IMR-90 (cell line): ENCODE results near the gene CCNI2. TPM values are rescaled to one million over a fixed set of nuclear protein-coding genes. Genes with fewer than 3 reads are reported as not detected.

Experiments
- ATAC-seq: fragments of 200-7000 bp; cut with Tn5 transposase; 2 replicates; pipeline ENCODE4 v1.9.1; 2020; ENCODE audit warnings: low read depth, mild to moderate bottlenecking, moderate library complexity
- BruUV-seq: library from RNA; stranded (reverse); fragments of 400-500 nt; replicated peaks from 2 replicates; lab custom pipeline; 2021; lab: Mats Ljungman, UMichigan
- CTCF ChIA-PET: fragments of 300-600 bp; formaldehyde crosslinking; extraction: SDS; loops from one replicate; lab custom pipeline; 2021; ENCODE audit warnings: antibody characterized with exemption; lab: Yijun Ruan, JAX
- POLR2A ChIA-PET: fragments of 300-600 bp; sonication (Branson Sonifier 250); formaldehyde crosslinking; loops from one replicate; lab custom pipeline; 2022; ENCODE audit warnings: antibody characterized with exemption; ENCODE audit not compliant: unreplicated experiment; lab: Charles Lee
- DNase-seq: peaks from one replicate; pipeline ENCODE4 v3.0.0; 2013
- H2AFZ ChIP-seq: replicated peaks from 2 replicates; pipeline ENCODE3; 2013; ENCODE audit warnings: low read length, mild to moderate bottlenecking; ENCODE audit not compliant: poor library complexity
- H2AK5ac ChIP-seq: 2 replicates; pipeline ENCODE4 v1.6.1; 2013; ENCODE audit warnings: low read depth, low read length, inconsistent platforms
- H2AK9ac ChIP-seq: replicated peaks from 2 replicates; pipeline ENCODE3; 2013; ENCODE audit warnings: mild to moderate bottlenecking, low read depth, low read length, moderate library complexity; ENCODE audit not compliant: poor library complexity
- H2BK120ac ChIP-seq: 2 replicates; pipeline ENCODE4 v1.6.1; 2013; ENCODE audit warnings: low read depth, low read length, inconsistent platforms
- H2BK15ac ChIP-seq: 3 replicates; pipeline ENCODE4 v1.6.1; 2013; ENCODE audit warnings: low read depth, low read length, inconsistent platforms
- H2BK20ac ChIP-seq: 2 replicates; pipeline ENCODE4 v1.6.1; 2013; ENCODE audit warnings: low read depth, mild to moderate bottlenecking, inconsistent platforms, low read length, moderate library complexity
- H2BK5ac ChIP-seq: 2 replicates; pipeline ENCODE4 v1.6.1; 2013; ENCODE audit warnings: mild to moderate bottlenecking, low read depth, low read length, inconsistent platforms; ENCODE audit not compliant: poor library complexity, severe bottlenecking
- H3K14ac ChIP-seq: replicated peaks from 2 replicates; pipeline ENCODE4 v1.6.1; 2013; ENCODE audit warnings: low read depth, low read length, inconsistent platforms
- H3K18ac ChIP-seq: 2 replicates; pipeline ENCODE4 v1.6.1; 2013; ENCODE audit warnings: low read depth, low read length, control low read depth
- H3K23ac ChIP-seq: 2 replicates; pipeline ENCODE4 v1.6.1; 2013; ENCODE audit warnings: low read depth, low read length, inconsistent platforms
- H3K27ac ChIP-seq: 2 replicates; pipeline ENCODE4 v1.5.1; 2013; ENCODE audit warnings: mild to moderate bottlenecking, control low read depth, low read length; ENCODE audit not compliant: insufficient read depth
- H3K27me3 ChIP-seq: 2 replicates; pipeline ENCODE4 v1.6.1; 2013; ENCODE audit warnings: low read length; ENCODE audit not compliant: control insufficient read depth, insufficient read depth
- H3K36me3 ChIP-seq: 2 replicates; pipeline ENCODE4 v1.6.1; 2013; ENCODE audit warnings: low read length, mixed read lengths; ENCODE audit not compliant: control insufficient read depth, insufficient read depth
- H3K4ac ChIP-seq: 2 replicates; pipeline ENCODE4 v1.6.1; 2013; ENCODE audit warnings: low read depth, low read length, inconsistent platforms
- H3K4me1 ChIP-seq: 2 replicates; pipeline ENCODE4 v1.6.1; 2013; ENCODE audit warnings: low read length, mixed read lengths; ENCODE audit not compliant: control insufficient read depth, insufficient read depth
- H3K4me2 ChIP-seq: 2 replicates; pipeline ENCODE4 v1.6.1; 2013; ENCODE audit warnings: low read depth, mild to moderate bottlenecking, control low read depth, low read length, moderate library complexity
- H3K4me3 ChIP-seq: 2 replicates; pipeline ENCODE4 v1.5.1; 2013; ENCODE audit warnings: low read depth, mild to moderate bottlenecking, control low read depth, low read length, moderate library complexity; ENCODE audit not compliant: insufficient read depth
- H3K56ac ChIP-seq: 2 replicates; pipeline ENCODE4 v1.6.1; 2013; ENCODE audit warnings: low read length, inconsistent platforms; ENCODE audit not compliant: insufficient read depth; ENCODE audit errors: extremely low read depth
- H3K79me1 ChIP-seq, 2 experiments: 2 replicates each; pipeline ENCODE4 v1.6.1; 2013; ENCODE audit warnings: low read length in 2 of 2, inconsistent platforms in 1 of 2, low read depth in 1 of 2
- H3K9ac ChIP-seq: 2 replicates; pipeline ENCODE4 v1.6.1; 2013; ENCODE audit warnings: low read depth, low read length, control low read depth
- H3K9me1 ChIP-seq: 2 replicates; pipeline ENCODE4 v1.6.1; 2013; ENCODE audit warnings: low read length, inconsistent platforms; ENCODE audit not compliant: insufficient read depth
- H3K9me3 ChIP-seq: 2 replicates; pipeline ENCODE4 v1.6.1; 2013; ENCODE audit warnings: low read length; ENCODE audit not compliant: control insufficient read depth, insufficient read depth
- H4K20me1 ChIP-seq: 2 replicates; pipeline ENCODE4 v1.6.1; 2013; ENCODE audit warnings: low read length, inconsistent platforms; ENCODE audit not compliant: insufficient read depth
- H4K5ac ChIP-seq: 2 replicates; pipeline ENCODE4 v1.6.1; 2013; ENCODE audit warnings: mild to moderate bottlenecking, low read depth, low read length, control low read depth
- H4K8ac ChIP-seq, 2 experiments: 2 replicates each; pipeline ENCODE4 v1.6.1; 2013; ENCODE audit warnings: low read depth in 2 of 2, low read length in 2 of 2, control low read depth in 1 of 2, inconsistent platforms in 1 of 2
- H4K91ac ChIP-seq: 2 replicates; pipeline ENCODE4 v1.6.1; 2013; ENCODE audit warnings: low read depth, low read length, inconsistent platforms; ENCODE audit not compliant: insufficient read depth
- CEBPB ChIP-seq: IDR thresholded peaks from 2 replicates; pipeline ENCODE4 v1.6.1; 2012; ENCODE audit warnings: low read depth, low read length, improper control_type of control experiment
- MAFK ChIP-seq: IDR thresholded peaks from 2 replicates; pipeline ENCODE4 v1.6.1; 2012; ENCODE audit warnings: low read depth, low read length, improper control_type of control experiment
- MAZ ChIP-seq: IDR thresholded peaks from 2 replicates; pipeline ENCODE4 v1.6.1; 2012; ENCODE audit warnings: low read depth, mild to moderate bottlenecking, low read length, improper control_type of control experiment, moderate library complexity, borderline replicate concordance
- NFE2L2 ChIP-seq: fragments of 150-350 bp; IDR thresholded peaks from 2 replicates; pipeline ENCODE4 v1.6.1; 2016; ENCODE audit warnings: low read depth, mild to moderate bottlenecking, low read length
- POLR2A ChIP-seq: IDR thresholded peaks from 2 replicates; pipeline ENCODE4 v1.6.1; 2012; ENCODE audit warnings: mild to moderate bottlenecking, low read depth, low read length
- RFX5 ChIP-seq: IDR thresholded peaks from 2 replicates; pipeline ENCODE4 v1.8.0; 2012; ENCODE audit warnings: low read depth, mild to moderate bottlenecking, low read length, moderate library complexity
- SMC3 ChIP-seq: fragments of 150-350 bp; IDR thresholded peaks from 2 replicates; pipeline ENCODE4 v1.6.1; 2016; ENCODE audit warnings: low read depth, mild to moderate bottlenecking, antibody characterized with exemption, low read length, moderate library complexity
- USF2 ChIP-seq: fragments of 150-350 bp; IDR thresholded peaks from 2 replicates; pipeline ENCODE4 v1.6.1; 2017; ENCODE audit warnings: mild to moderate bottlenecking, antibody characterized with exemption, low read length, low read depth
- WGBS, 2 experiments: methylation state at CpG; one replicate each; pipeline versions ENCODE4 v1.1.5 to v1.1.7; 2013; ENCODE audit warnings: missing lambda C conversion rate in 2 of 2; ENCODE audit not compliant: insufficient read length in 1 of 2; ENCODE audit errors: extremely low coverage in 2 of 2; 5-methylcytosine and 5-hydroxymethylcytosine counted together
- dilution Hi-C: fragments of 300-500 bp; cut with HindIII; formaldehyde crosslinking; loops from one replicate; pipeline ENCODE4 v1.14.3; 2018; ENCODE audit warnings: low sequenced_read_pairs; ENCODE audit not compliant: unreplicated experiment
- in situ Hi-C: fragments of 300-500 bp; cut with MboI; formaldehyde crosslinking; loops from 3 replicates; pipeline ENCODE4 v1.14.3; 2019; ENCODE audit warnings: low sequenced_read_pairs, inconsistent platforms, mixed read lengths
- intact Hi-C: fragments of 100-400 bp; cut with micrococcal nuclease; formaldehyde crosslinking; loops from 2 replicates; pipeline ENCODE4 v1.10.0; 2022
- polyA plus RNA-seq, 3 experiments: library from polyadenylated mRNA; depleted of rRNA; stranded (reverse); fragments of >200 nt; gene quantifications; 2 replicates each; pipeline ENCODE4 v1.2.3, GENCODE V29; 2012; ENCODE audit warnings: low replicate concordance in 1 of 3
- total RNA-seq: library from RNA; depleted of rRNA; stranded (reverse); fragments of >200 nt; gene quantifications from 2 replicates; pipeline ENCODE4 v1.2.3, GENCODE V29; 2012
- TF ChIP-seq, protein P1 (sequence below): fragments of 150-350 bp; IDR thresholded peaks from 2 replicates; pipeline ENCODE4 v1.6.1; 2016; ENCODE audit warnings: low read depth, mild to moderate bottlenecking, low read length, moderate library complexity, borderline replicate concordance

The CCNI2 gene
- total and polyA plus RNA-seq, 2 of the 4 experiments (the other 2 are of a cell fraction), result not detected

DNA sequence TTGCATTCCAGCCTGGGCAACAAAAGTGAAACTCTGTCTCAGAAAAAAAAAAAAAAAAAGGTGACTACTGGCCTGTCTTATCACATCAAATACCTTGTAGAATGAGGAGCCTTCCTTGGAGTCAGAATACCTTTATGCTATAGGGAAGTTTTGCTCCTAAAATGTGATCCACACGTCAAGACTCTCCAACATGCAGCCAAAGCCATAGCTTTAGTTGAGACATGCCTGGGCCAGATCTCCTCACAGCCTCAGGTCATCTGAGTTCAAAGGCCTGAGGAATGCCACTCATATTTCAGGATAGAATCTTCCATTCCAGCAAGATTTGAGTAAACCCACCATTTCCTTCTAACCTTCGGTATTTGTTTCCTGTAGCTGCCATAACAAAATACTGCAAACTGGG, 52.2 kb downstream of the CCNI2 start:
- H4K91ac ChIP-seq, result no peak overlapping the region
- no peak for ATAC-seq
- in situ Hi-C loops, result no loop called here
- BruUV-seq, result no TSS peak
- CTCF ChIA-PET, result interaction anchor here (0.6 kb wide), 1 partner anchor 18 kb away, joined by 3 read pairs; no protein-coding TSS in a partner anchor
- dilution Hi-C loops, result no loop called here
- H3K27ac ChIP-seq, result no peak overlapping the region
- H3K9me1 ChIP-seq, result no peaks in the 10 kb centered on the region; the same call in 1 of the 2 replicates
- no peak overlapping the region for H4K8ac ChIP-seq
- H4K20me1 ChIP-seq, result no peaks in the 10 kb centered on the region
- 0 out of 2 replicates have a peak, but pooled peaks cover 2% of the 10 kb centered on the region for H3K4me1 ChIP-seq
- no peak overlapping the region for H3K18ac ChIP-seq
- no peak overlapping the region for H3K23ac ChIP-seq
- H4K5ac ChIP-seq, result no peak overlapping the region
- H3K56ac ChIP-seq, result no peak overlapping the region
- intact Hi-C loops, result no loop called here
- peaks cover 17% of the 10 kb centered on the region for H3K27me3 ChIP-seq
- H2AFZ ChIP-seq, result no peak overlapping the region
- no peak overlapping the region for H2BK15ac ChIP-seq
- TF ChIP-seq RFX5 (no peak), USF2 (no peak), SMC3 (no peak), POLR2A (no peak), MAFK (no peak), NFE2L2 (no peak), CEBPB (no peak), MAZ (no peak)
- TF ChIP-seq, protein P1, sequence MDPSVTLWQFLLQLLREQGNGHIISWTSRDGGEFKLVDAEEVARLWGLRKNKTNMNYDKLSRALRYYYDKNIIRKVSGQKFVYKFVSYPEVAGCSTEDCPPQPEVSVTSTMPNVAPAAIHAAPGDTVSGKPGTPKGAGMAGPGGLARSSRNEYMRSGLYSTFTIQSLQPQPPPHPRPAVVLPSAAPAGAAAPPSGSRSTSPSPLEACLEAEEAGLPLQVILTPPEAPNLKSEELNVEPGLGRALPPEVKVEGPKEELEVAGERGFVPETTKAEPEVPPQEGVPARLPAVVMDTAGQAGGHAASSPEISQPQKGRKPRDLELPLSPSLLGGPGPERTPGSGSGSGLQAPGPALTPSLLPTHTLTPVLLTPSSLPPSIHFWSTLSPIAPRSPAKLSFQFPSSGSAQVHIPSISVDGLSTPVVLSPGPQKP, result no peak
- no peak overlapping the region for H3K4ac ChIP-seq
- H2BK5ac ChIP-seq, result no peak overlapping the region
- no peak overlapping the region for H3K14ac ChIP-seq
- no peak overlapping the region for H2BK20ac ChIP-seq
- no peaks in the 10 kb centered on the region for H3K36me3 ChIP-seq
- no peak for DNase-seq
- POLR2A ChIA-PET, result interaction anchor here (0.7 kb wide), 1 partner anchor 16 kb away, joined by 8 read pairs; no protein-coding TSS in a partner anchor
- no peak overlapping the region for H2AK5ac ChIP-seq
- no peaks in the 10 kb centered on the region for H3K9me3 ChIP-seq
- H3K4me2 ChIP-seq, result no peak overlapping the region
- H3K9ac ChIP-seq, result no peak overlapping the region
- H2AK9ac ChIP-seq, result no peak overlapping the region
- H3K4me3 ChIP-seq, result no peak overlapping the region
- no peaks in the 10 kb centered on the region for H3K79me1 ChIP-seq
- H2BK120ac ChIP-seq, result no peak overlapping the region
- 100% methylated on average over 1 of the region's 2 CpGs; no CpG with 5 or more reads in 1 of the 2 experiments for WGBS, 2 experiments
